DMS153 (cell line): Measurements from ENCODE around the gene ARL16.

Experiments
- DNase-seq: peaks from one replicate; lab custom pipeline; 2025; lab: John Stamatoyannopoulos, UW

ARL16 gene

GRCh38 chr17:81712468-81713003 is 28.9 kb upstream of the ARL16 start:
- no peak for DNase-seq

- peak; percentile 72 for DNase-seq
These were observed 28.3 kb upstream of the ARL16 start, which contains the start of gene SLC25A10 for GRCh38 chr17:81711814-81712467. TSS of gene SLC25A10 (plus strand) at chr17:81712284. CDS start at chr17:81712427, 143 bp downstream.

GRCh38 chr17:81710514-81711308 is 27.1 kb upstream of the ARL16 start:
- peak; percentile 11 for DNase-seq

- DNase-seq, result no peak
These were observed 25.2 kb upstream of the ARL16 start for GRCh38 chr17:81708739-81709185.

GRCh38 chr17:81707725-81708646 is 24.4 kb upstream of the ARL16 start:
- no peak for DNase-seq

- DNase-seq, result no peak
These were observed 23.4 kb upstream of the ARL16 start for GRCh38 chr17:81706757-81707624.

GRCh38 chr17:81706232-81706611 is 22.6 kb upstream of the ARL16 start:
- DNase-seq, result no peak

- no peak for DNase-seq
These were observed 22.1 kb upstream of the ARL16 start for GRCh38 chr17:81705518-81706231.

- no peak for DNase-seq
These were observed 20.4 kb upstream of the ARL16 start for GRCh38 chr17:81703747-81704654.

- peak; percentile 86 for DNase-seq
These were observed 19.5 kb upstream of the ARL16 start, which contains the start of gene MRPL12 for GRCh38 chr17:81702934-81703746. TSS of gene MRPL12 (plus strand) at chr17:81703367. CDS start at chr17:81703502, 135 bp downstream.

GRCh38 chr17:81701288-81702071 is 17.9 kb upstream of the ARL16 start:
- DNase-seq, result no peak

GRCh38 chr17:81700353-81701287 is 17.0 kb upstream of the ARL16 start:
- no peak for DNase-seq

GRCh38 chr17:81697261-81698044 is 13.9 kb upstream of the ARL16 start:
- DNase-seq, result no peak

- no peak for DNase-seq
These were observed 12.8 kb upstream of the ARL16 start for GRCh38 chr17:81696218-81696941.

- no peak for DNase-seq
These were observed 12.2 kb upstream of the ARL16 start for GRCh38 chr17:81695801-81696200.
